Frontal cortex (tissue), 1 donor: ENCODE results near the gene FAF2. TPM values are rescaled to one million over a fixed set of nuclear protein-coding genes. Genes with fewer than 3 reads are reported as not detected.

Experiments
- small RNA-seq: library from RNA; depleted of rRNA; stranded (forward); fragments of <200 nt; gene quantifications from one replicate; pipeline ENCODE3, GENCODE V24; 2014
- total RNA-seq: library from RNA; depleted of rRNA; stranded (reverse); fragments of >200 nt; gene quantifications from one replicate; pipeline ENCODE4 v1.2.3, GENCODE V29; 2014

FAF2 gene
- total RNA-seq, 1 donor from 2014 or later: 33.4 TPM

Small RNA genes lying within 50 kb of the gene (small RNA-seq; reads per million reads assigned to genes)
- not detected for gene AC010297.1
- not detected for gene RF00019
- not detected for gene RN7SL684P

Other genes starting within 250 kb of the FAF2 start
- 9.8 TPM for gene SIMC1, start 210.0 kb upstream of the FAF2 start, total RNA-seq
- 111 TPM for gene KIAA1191, start 86.6 kb upstream of the FAF2 start, total RNA-seq
- gene ARL10, start 82.9 kb upstream of the FAF2 start, total RNA-seq: 34.6 TPM
- gene NOP16, start 59.8 kb upstream of the FAF2 start, total RNA-seq: 12.6 TPM
- gene HIGD2A, start 59.6 kb upstream of the FAF2 start, total RNA-seq: 27.7 TPM
- 71.3 TPM for gene CLTB, start 31.8 kb upstream of the FAF2 start, total RNA-seq
- 9.8 TPM for gene RNF44, start 89.0 kb downstream of the FAF2 start, total RNA-seq
- under 0.01 TPM for gene CDHR2, start 101.0 kb downstream of the FAF2 start, total RNA-seq
- gene GPRIN1, start 161.8 kb downstream of the FAF2 start, total RNA-seq: 101 TPM
- gene SNCB, start 182.1 kb downstream of the FAF2 start, total RNA-seq: 15.5 TPM
- gene EIF4E1B, start 182.3 kb downstream of the FAF2 start, total RNA-seq: under 0.01 TPM
- gene TSPAN17, start 199.1 kb downstream of the FAF2 start, total RNA-seq: 21.2 TPM